Erythroblast (primary cell): ENCODE results near the gene TMEM26.

ENCODE experiments used
- DNase-seq, 2 experiments: peaks; one replicate each; lab custom pipeline; 2025; lab: John Stamatoyannopoulos, UW
- GATA1 ChIP-seq: IDR thresholded peaks from 2 replicates; pipeline ENCODE4 v1.6.1; 2011; ENCODE audit warnings: low read depth, mild to moderate bottlenecking, control low read depth, low read length, moderate library complexity
- POLR2A ChIP-seq: IDR thresholded peaks from 2 replicates; pipeline ENCODE4 v1.6.1; 2011; ENCODE audit warnings: mild to moderate bottlenecking, low read length

TMEM26 gene

GRCh38 chr10:61471491-61471890 lies 18.3 kb upstream of the TMEM26 start:
- DNase-seq, result no peak
- TF ChIP-seq POLR2A, result no peak
- TF ChIP-seq GATA1, result no peak

DNA sequence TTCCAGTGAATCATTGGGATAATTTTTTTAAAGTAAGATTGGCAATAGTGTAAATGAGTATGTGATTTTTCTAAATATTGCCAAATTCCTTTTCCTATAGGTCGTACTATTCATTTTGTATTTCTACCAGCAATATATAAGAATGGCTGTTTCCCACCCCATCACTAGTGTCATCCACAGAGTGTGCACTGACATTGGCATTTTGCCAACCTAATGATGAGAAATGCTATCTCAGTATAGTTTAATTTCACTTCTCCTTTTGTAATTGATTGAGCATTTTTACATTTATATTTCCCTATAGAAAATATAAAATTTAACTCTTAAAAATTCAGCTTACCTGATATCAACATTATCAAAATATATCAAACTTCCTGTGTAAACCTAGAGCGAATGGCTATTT lies 17.6 kb upstream of the TMEM26 start:
- TF ChIP-seq GATA1, result no peak
- TF ChIP-seq POLR2A, result no peak
- no peak for DNase-seq

GRCh38 chr10:61465901-61466632 lies 12.9 kb upstream of the TMEM26 start:
- no peak for DNase-seq
- no peak for TF ChIP-seq GATA1
- TF ChIP-seq POLR2A, result no peak

GRCh38 chr10:61465171-61465496 lies 12.0 kb upstream of the TMEM26 start:
- TF ChIP-seq POLR2A, result no peak
- no peak for TF ChIP-seq GATA1
- DNase-seq, result no peak

- no peak for TF ChIP-seq GATA1
- no peak for TF ChIP-seq POLR2A
- DNase-seq, result no peak
Observed at GRCh38 chr10:61464461-61465170, 11.4 kb upstream of the TMEM26 start.

GRCh38 chr10:61463035-61463909 lies 10.1 kb upstream of the TMEM26 start:
- TF ChIP-seq GATA1, result no peak
- TF ChIP-seq POLR2A, result no peak
- DNase-seq, result no peak

- no peak for DNase-seq
- no peak for TF ChIP-seq POLR2A
- TF ChIP-seq GATA1, result no peak
Observed at GRCh38 chr10:61460835-61461234, 7.7 kb upstream of the TMEM26 start.

- no peak for TF ChIP-seq POLR2A
- no peak for TF ChIP-seq GATA1
- no peak for DNase-seq
Observed at GRCh38 chr10:61458031-61458430, 4.8 kb upstream of the TMEM26 start.

DNA sequence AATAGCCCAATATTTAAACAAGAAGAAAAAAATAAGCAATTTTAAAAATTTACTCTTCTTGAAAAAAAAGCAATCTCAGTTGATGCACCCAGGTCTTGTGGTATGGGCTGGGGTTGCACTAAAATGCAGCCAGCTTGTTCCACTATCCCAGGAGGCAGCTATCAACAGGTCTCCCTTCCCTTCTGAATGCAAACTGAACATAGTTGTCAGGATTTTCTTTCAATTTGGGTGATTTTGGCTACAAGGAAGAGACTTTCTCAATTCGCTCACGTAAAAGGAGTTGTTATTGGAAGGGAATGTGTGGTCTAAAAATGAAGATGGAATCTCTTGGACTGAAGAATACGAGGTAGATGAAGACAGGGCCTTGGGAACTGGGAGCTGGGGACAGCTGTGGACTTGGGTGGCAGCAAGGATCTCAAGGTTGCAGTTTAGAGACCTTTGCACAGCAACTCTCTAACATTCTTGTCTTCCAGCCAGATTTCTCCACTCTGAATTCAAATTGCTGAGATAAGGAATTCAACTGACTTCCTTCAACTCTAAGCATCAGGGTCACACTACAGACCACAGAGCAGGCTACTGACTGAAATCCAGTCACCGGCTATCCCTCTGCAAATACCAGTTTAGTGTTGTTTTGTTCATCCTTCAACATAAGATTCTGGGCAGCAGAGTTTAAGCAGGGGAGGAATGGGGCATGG lies 3.1 kb upstream of the TMEM26 start:
- TF ChIP-seq GATA1 (no peak), POLR2A (no peak)
- DNase-seq, result no peak

GRCh38 chr10:61455656-61456055 lies 2.5 kb upstream of the TMEM26 start:
- no peak for TF ChIP-seq GATA1
- no peak for TF ChIP-seq POLR2A

DNA sequence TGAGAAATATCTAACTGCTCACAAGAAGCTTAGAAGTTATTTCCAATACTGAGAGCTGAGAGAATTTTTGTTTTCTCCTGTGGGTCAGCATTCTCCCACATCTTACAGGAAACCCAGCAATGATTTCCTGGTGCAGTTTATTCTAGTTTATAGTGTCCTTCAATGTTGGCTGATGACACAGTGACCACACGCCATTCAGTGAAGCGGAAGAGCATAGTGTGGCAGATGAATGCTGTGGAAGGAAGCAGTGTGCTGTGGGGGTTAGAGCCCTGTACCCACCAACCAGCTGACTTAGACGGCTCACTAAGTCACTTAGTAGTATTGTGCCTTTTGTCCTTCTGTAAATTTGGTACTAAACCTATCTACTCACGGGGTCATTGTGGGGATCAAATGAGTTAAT lies 1.4 kb upstream of the TMEM26 start:
- DNase-seq, result no peak
- TF ChIP-seq POLR2A, result no peak
- no peak for TF ChIP-seq GATA1

More at GRCh38 chr10:61455656-61456055, 2.5 kb upstream of the TMEM26 start:
- no peak for DNase-seq

DNA sequence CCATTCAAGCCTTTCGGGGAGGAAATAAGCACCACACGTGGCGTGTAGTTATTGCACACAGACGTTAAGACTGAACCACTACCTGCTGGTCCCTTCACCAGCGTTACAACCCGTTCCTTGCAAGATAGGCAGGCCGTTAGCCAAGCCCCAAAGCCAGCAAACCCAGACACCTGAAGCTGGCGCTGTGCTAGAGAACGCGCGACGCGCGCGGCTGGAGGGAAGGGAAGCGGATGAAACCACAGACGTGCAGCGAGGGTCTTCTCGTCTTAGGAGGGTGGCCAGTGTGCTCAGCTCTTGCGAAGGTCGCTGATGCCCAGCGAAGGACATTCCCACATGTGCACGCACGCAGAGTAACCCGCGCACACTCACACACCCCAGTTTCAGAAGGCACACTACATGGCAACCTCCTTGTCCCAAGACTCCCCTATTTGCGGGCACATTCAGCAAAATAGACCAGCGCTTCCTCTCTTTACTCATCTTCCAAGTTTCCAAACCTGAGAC lies 980 bp downstream of the TMEM26 start:
- TF ChIP-seq POLR2A (no peak), GATA1 (no peak)
- no peak for DNase-seq

GRCh38 chr10:61451357-61451756 lies 1.8 kb downstream of the TMEM26 start:
- DNase-seq, result no peak
- no peak for TF ChIP-seq GATA1
